ENCODE results near the gene DPY19L2.
"Not testable (repeated sequence)": the region's sequence is repeated elsewhere in the genome, so short reads cannot be mapped to it uniquely, and the experiment has no call there.

DNA sequence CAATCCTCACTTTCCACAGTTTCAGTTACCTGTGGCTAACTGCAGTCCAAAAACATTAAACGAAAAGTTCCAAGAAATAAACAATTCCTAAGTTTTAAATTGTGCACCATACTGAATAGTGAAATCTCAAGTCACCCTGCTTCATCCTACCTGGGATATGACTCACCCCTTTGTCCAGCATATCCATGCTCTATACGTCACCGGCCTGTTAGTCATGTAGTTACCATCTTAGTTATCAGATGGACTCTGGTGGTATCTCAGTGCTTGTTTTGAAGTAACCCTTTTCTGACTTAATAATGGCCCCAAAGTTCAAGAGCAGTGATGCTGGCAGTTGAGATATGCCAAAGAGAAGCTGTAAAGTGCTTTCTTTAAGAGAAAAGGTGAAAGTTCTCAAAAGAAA is 83.9 kb downstream of the DPY19L2 start:
- TF ChIP-seq ZNF282 (CRISPR knock-in tag; IDR thresholded peaks at IDR 0.05); DMBX1 (CRISPR knock-in tag; IDR thresholded peaks at IDR 0.05; ENCODE audit: borderline replicate concordance); MEF2A (IDR thresholded peaks at IDR 0.05; ENCODE audit: control insufficient read depth, low read depth, low read length): not testable (repeated sequence)
- TF ChIP-seq, protein P1, sequence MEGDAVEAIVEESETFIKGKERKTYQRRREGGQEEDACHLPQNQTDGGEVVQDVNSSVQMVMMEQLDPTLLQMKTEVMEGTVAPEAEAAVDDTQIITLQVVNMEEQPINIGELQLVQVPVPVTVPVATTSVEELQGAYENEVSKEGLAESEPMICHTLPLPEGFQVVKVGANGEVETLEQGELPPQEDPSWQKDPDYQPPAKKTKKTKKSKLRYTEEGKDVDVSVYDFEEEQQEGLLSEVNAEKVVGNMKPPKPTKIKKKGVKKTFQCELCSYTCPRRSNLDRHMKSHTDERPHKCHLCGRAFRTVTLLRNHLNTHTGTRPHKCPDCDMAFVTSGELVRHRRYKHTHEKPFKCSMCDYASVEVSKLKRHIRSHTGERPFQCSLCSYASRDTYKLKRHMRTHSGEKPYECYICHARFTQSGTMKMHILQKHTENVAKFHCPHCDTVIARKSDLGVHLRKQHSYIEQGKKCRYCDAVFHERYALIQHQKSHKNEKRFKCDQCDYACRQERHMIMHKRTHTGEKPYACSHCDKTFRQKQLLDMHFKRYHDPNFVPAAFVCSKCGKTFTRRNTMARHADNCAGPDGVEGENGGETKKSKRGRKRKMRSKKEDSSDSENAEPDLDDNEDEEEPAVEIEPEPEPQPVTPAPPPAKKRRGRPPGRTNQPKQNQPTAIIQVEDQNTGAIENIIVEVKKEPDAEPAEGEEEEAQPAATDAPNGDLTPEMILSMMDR (IDR thresholded peaks at IDR 0.05 in 2 of 3, conservative IDR thresholded peaks at IDR 0.05 in 1 of 3; ENCODE audit: insufficient read depth in 2 of 3, low read depth in 1 of 3, low read length in 3 of 3), result not testable (repeated sequence)
